ENCODE results near the gene SHROOM2.
"Not testable (repeated sequence)": the region's sequence is repeated elsewhere in the genome, so short reads cannot be mapped to it uniquely, and the experiment has no call there.

SHROOM2 gene

DNA sequence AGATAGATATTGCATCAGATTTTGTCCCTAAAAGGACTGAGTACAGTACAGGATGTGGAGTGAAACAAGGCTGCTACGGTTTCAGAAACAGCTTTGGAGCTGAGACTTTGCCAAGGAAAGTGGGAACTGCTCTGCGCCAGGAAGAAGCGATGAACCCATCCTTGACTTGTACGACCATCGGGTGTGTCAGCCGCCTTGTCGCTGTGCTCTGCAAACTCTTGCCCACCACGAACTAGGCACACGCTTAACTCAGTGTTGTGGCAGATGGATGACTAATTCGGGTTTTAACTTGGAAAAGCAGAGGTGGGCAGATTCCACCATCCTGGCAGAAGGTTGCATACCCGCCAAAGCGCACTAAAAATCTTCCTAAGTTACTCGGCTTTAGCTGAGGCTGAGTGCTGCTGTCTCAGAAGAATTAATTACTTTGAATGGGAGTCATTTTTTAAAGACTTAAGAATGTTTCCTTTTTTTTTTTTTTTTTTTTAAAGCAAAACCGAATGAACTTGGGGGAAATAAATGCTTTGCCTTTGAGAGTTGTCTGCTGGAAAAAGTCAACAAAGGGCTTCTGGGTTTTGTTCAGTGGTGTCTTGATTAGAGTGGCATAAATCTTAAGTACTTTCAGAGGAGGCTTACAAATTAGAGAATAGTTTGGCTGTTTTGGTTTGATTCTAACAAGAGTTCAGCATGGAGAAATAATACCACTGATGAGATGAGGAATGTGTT is 69.5 kb downstream of the SHROOM2 start:
- no peak for TF ChIP-seq CTCF (IDR thresholded peaks at IDR 0.05; ENCODE audit: low read depth, low read length, missing control alignments)
- Histone ChIP-seq H3K27ac (no peak overlapping the region), H3K27me3 (replicated peaks) (no peaks in the 10 kb centered on the region), H3K4me3 (ENCODE audit: low read depth, low read length) (no peak overlapping the region), H3K36me3 (replicated peaks) (no peaks in the 10 kb centered on the region)
- in situ Hi-C loops (cut with HindIII; ENCODE audit: low pct_ligation_motif_present, low sequenced_read_pairs) = no loop called here
- DNase-seq = no peak

DNA sequence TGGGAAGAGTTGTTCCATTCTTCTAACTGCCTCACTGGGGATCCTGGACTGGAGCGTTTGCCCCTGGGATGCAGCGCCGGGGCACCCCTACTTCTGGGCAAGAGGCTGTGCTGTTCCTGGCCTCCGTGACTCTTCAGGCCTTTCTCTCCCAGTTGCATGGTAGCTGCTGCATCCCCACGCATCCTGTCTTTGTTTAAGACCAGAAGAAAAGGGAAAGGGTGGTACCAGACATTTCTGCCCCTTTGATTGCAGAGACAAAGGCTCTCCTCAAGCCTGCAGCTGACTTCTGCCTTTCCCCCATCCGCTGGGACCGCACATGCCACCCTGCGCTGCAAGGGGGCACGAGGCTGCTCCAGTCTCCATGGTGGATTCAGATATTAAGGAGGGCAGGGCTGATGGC is 70.4 kb downstream of the SHROOM2 start:
- no peak for TF ChIP-seq CTCF (IDR thresholded peaks at IDR 0.05; ENCODE audit: low read depth, low read length, missing control alignments)
- no peak overlapping the region for H3K27ac ChIP-seq
- H3K27me3 ChIP-seq (replicated peaks) = no peaks in the 10 kb centered on the region
- H3K4me3 ChIP-seq (ENCODE audit: low read depth, low read length) = no peak overlapping the region
- no peak for DNase-seq
- in situ Hi-C loops (cut with HindIII; ENCODE audit: low pct_ligation_motif_present, low sequenced_read_pairs) = no loop called here
- no peaks in the 10 kb centered on the region for H3K36me3 ChIP-seq (replicated peaks)

- no peak for DNase-seq
- Histone ChIP-seq H3K27me3 (replicated peaks) (no peaks in the 10 kb centered on the region), H3K27ac (no peak overlapping the region), H3K36me3 (replicated peaks) (no peaks in the 10 kb centered on the region), H3K4me3 (ENCODE audit: low read depth, low read length) (no peak overlapping the region)
- in situ Hi-C loops (cut with HindIII; ENCODE audit: low pct_ligation_motif_present, low sequenced_read_pairs) = no loop called here
- TF ChIP-seq CTCF (IDR thresholded peaks at IDR 0.05; ENCODE audit: low read depth, low read length, missing control alignments) = no peak
Observed at GRCh38 chrX:9857575-9858474, 71.6 kb downstream of the SHROOM2 start.

GRCh38 chrX:9858684-9859083 is 72.5 kb downstream of the SHROOM2 start:
- in situ Hi-C loops (cut with HindIII; ENCODE audit: low pct_ligation_motif_present, low sequenced_read_pairs); H3K4me3 ChIP-seq (ENCODE audit: low read depth, low read length); H3K27me3 ChIP-seq (replicated peaks); H3K27ac ChIP-seq; H3K36me3 ChIP-seq (replicated peaks); DNase-seq: not testable (repeated sequence)

- Histone ChIP-seq H3K4me3 (ENCODE audit: low read depth, low read length) (no peak overlapping the region), H3K27ac (peak overlapping the region; percentile 40), H3K27me3 (replicated peaks) (no peaks in the 10 kb centered on the region), H3K36me3 (replicated peaks) (no peaks in the 10 kb centered on the region)
- in situ Hi-C loops (cut with HindIII; ENCODE audit: low pct_ligation_motif_present, low sequenced_read_pairs) = no loop called here
- peak; percentile 72 for DNase-seq
- no peak for TF ChIP-seq CTCF (IDR thresholded peaks at IDR 0.05; ENCODE audit: low read depth, low read length, missing control alignments)
Observed at GRCh38 chrX:9859711-9860555, 73.7 kb downstream of the SHROOM2 start.

DNA sequence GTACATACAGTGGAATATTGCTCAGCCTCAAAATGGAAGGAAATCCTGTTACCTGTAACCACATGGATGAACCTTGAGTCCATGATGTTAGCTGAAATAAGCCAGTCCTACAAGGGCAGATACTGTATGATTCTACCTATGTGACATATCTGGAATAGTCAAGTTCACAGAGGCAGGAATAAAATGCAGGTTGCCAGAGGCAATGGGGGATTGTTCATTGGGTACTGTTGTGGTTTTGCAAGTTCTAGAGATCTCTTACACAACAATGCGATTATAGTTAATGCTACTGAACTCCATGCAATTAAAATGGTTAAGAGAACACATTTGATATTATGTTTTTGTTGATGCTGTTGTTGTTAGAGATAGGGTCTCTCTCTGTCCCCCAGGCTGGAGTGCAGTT is 74.6 kb downstream of the SHROOM2 start:
- in situ Hi-C loops (cut with HindIII; ENCODE audit: low pct_ligation_motif_present, low sequenced_read_pairs) = no loop called here
- H3K4me3 ChIP-seq (ENCODE audit: low read depth, low read length) = no peak overlapping the region
- TF ChIP-seq CTCF (IDR thresholded peaks at IDR 0.05; ENCODE audit: low read depth, low read length, missing control alignments) = no peak
- H3K27me3 ChIP-seq (replicated peaks) = no peaks in the 10 kb centered on the region
- DNase-seq = no peak
- H3K36me3 ChIP-seq (replicated peaks) = no peaks in the 10 kb centered on the region
- no peak overlapping the region for H3K27ac ChIP-seq
